ENCODE data around the gene EDAR. TPM values are rescaled to one million over a fixed set of nuclear protein-coding genes. Genes with fewer than 3 reads are reported as not detected.

The EDAR gene
- polyA plus RNA-seq, 1 experiment: not detected

GRCh38 chr2:108963057-108963456 is 26.0 kb downstream of the EDAR start:
- Histone ChIP-seq H3K4me3 (ENCODE audit: low read depth, low read length) (no peak overlapping the region), H3K36me3 (ENCODE audit: control insufficient read depth, insufficient read depth, low read length) (no peaks in the 10 kb centered on the region), H3K27me3 (ENCODE audit: control insufficient read depth, insufficient read depth, low read length) (peaks cover 15% of the 10 kb centered on the region)
- ChIA-PET POLR2A (no interaction called here), CTCF (interaction anchor here (0.7 kb wide), 1 partner anchor 35 kb away, joined by 3 read pairs; no protein-coding TSS in a partner anchor)
- TF ChIP-seq CTCF (IDR thresholded peaks at IDR 0.05; ENCODE audit: insufficient read depth, low read depth, low read length): no peak
- no peak for DNase-seq (ENCODE audit: low read depth)

- POLR2A ChIA-PET: no interaction called here
Observed at GRCh38 chr2:108961796-108962195, 27.2 kb downstream of the EDAR start.

GRCh38 chr2:108960006-108960405 is 29.0 kb downstream of the EDAR start:
- H3K36me3 ChIP-seq (ENCODE audit: control insufficient read depth, insufficient read depth, low read length): no peaks in the 10 kb centered on the region
- no peak for DNase-seq (ENCODE audit: low read depth)
- TF ChIP-seq CTCF (IDR thresholded peaks at IDR 0.05; ENCODE audit: insufficient read depth, low read depth, low read length): peak; percentile 14; the same call in 1 of the 2 replicates
- no peak overlapping the region for H3K4me3 ChIP-seq (ENCODE audit: low read depth, low read length)
- CTCF ChIA-PET: no interaction called here
- POLR2A ChIA-PET: no interaction called here
- H3K27me3 ChIP-seq (ENCODE audit: control insufficient read depth, insufficient read depth, low read length): peaks cover 9% of the 10 kb centered on the region

More at GRCh38 chr2:108961796-108962195, 27.2 kb downstream of the EDAR start:
- Histone ChIP-seq H3K4me3 (ENCODE audit: low read depth, low read length) (no peak overlapping the region), H3K36me3 (ENCODE audit: control insufficient read depth, insufficient read depth, low read length) (no peaks in the 10 kb centered on the region), H3K27me3 (ENCODE audit: control insufficient read depth, insufficient read depth, low read length) (peaks cover 13% of the 10 kb centered on the region)
- CTCF ChIA-PET: no interaction called here
- no peak for TF ChIP-seq CTCF (IDR thresholded peaks at IDR 0.05; ENCODE audit: insufficient read depth, low read depth, low read length)
- DNase-seq (ENCODE audit: low read depth): no peak

GRCh38 chr2:108959401-108959800 is 29.6 kb downstream of the EDAR start:
- no peaks in the 10 kb centered on the region for H3K36me3 ChIP-seq (ENCODE audit: control insufficient read depth, insufficient read depth, low read length)
- no peak for TF ChIP-seq CTCF (IDR thresholded peaks at IDR 0.05; ENCODE audit: insufficient read depth, low read depth, low read length)
- DNase-seq (ENCODE audit: low read depth): no peak
- ChIA-PET CTCF (interaction anchor here (1.3 kb wide), 1 partner anchor 8 kb away, joined by 5 read pairs; no protein-coding TSS in a partner anchor), POLR2A (no interaction called here)
- peaks cover 8% of the 10 kb centered on the region for H3K27me3 ChIP-seq (ENCODE audit: control insufficient read depth, insufficient read depth, low read length)
- H3K4me3 ChIP-seq (ENCODE audit: low read depth, low read length): no peak overlapping the region

GRCh38 chr2:108958632-108959341 is 30.2 kb downstream of the EDAR start:
- Histone ChIP-seq H3K36me3 (ENCODE audit: control insufficient read depth, insufficient read depth, low read length) (no peaks in the 10 kb centered on the region), H3K27me3 (ENCODE audit: control insufficient read depth, insufficient read depth, low read length) (peaks cover 7% of the 10 kb centered on the region), H3K4me3 (ENCODE audit: low read depth, low read length) (no peak overlapping the region)
- DNase-seq (ENCODE audit: low read depth): no peak
- no peak for TF ChIP-seq CTCF (IDR thresholded peaks at IDR 0.05; ENCODE audit: insufficient read depth, low read depth, low read length)
- ChIA-PET CTCF (interaction anchor here (1.3 kb wide), 1 partner anchor 9 kb away, joined by 5 read pairs; no protein-coding TSS in a partner anchor), POLR2A (no interaction called here)

Data from BJ (cell line).